ACHN (cell line): ENCODE results near the gene MFAP4.

Experiments used
- DNase-seq: peaks from one replicate; pipeline ENCODE4 v3.0.0-alpha.2; 2015
- in situ Hi-C: cut with HindIII; loops from 2 replicates; pipeline ENCODE4 v1.10.0; 2017; ENCODE audit warnings: low sequenced_read_pairs, low pct_ligation_motif_present, low pct_unique_long_range_greater_than_20kb

MFAP4 gene

GRCh38 chr17:19386974-19387920, at the start of gene MFAP4:
MFAP4 (minus strand) TSS chr17:19387190; CDS start chr17:19387155, 35 bp downstream.
- in situ Hi-C loops, result no loop called here

GRCh38 chr17:19433727-19434340, 46.8 kb upstream of the MFAP4 start:
- in situ Hi-C loops, result no loop called here
- no peak for DNase-seq

More at GRCh38 chr17:19386974-19387920, at the start of gene MFAP4:
- DNase-seq, result no peak

GRCh38 chr17:19433255-19433654, 46.3 kb upstream of the MFAP4 start:
- DNase-seq, result no peak
- in situ Hi-C loops, result no loop called here

GRCh38 chr17:19431691-19432090, 44.7 kb upstream of the MFAP4 start:
- in situ Hi-C loops, result no loop called here
- DNase-seq, result no peak

DNA sequence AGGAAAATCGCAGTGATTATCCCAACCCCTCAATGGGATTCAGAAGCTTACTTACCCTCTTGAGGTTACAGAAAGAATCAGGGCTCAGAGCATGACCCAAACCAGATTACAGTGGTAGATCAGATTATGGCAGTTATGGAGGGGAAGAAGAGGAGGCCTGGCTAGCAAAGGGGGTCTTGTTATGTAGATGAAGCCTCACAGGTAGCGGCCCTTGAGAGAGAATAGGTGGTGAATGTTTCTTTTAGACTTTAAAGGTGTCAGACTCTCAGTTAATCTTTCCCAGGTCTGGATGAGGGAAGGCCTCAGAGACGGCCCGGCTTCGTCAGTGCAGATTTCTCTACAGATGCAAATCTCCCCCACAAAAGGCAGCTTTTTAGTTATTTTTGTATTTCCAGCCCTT, 39.6 kb upstream of the MFAP4 start:
- in situ Hi-C loops, result no loop called here
- DNase-seq, result no peak

- DNase-seq, result no peak
- in situ Hi-C loops, result no loop called here
Measured at GRCh38 chr17:19424934-19425868, 38.2 kb upstream of the MFAP4 start.

DNA sequence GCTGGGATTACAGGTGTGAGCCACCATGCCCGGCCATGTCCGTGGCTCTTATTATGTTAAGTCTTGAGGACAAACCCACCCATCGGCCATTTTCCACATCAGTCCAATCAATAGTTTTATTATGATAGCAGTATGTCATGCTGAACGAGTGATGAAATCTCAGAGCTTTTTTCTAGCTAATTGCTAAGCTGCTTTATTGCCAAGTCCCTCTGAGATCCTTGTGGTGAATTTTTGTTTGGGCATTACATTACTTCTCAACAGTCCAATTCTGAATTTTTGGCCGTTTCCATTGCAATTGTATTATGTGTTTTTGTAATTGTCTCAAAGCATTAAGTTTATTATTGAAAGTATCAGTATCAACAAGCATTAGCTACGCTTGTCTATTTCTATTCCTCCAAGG, 34.9 kb upstream of the MFAP4 start:
- DNase-seq, result no peak
- in situ Hi-C loops, result no loop called here

- DNase-seq, result no peak
- in situ Hi-C loops, result no loop called here
Measured at GRCh38 chr17:19421219-19421618, 34.2 kb upstream of the MFAP4 start.

DNA sequence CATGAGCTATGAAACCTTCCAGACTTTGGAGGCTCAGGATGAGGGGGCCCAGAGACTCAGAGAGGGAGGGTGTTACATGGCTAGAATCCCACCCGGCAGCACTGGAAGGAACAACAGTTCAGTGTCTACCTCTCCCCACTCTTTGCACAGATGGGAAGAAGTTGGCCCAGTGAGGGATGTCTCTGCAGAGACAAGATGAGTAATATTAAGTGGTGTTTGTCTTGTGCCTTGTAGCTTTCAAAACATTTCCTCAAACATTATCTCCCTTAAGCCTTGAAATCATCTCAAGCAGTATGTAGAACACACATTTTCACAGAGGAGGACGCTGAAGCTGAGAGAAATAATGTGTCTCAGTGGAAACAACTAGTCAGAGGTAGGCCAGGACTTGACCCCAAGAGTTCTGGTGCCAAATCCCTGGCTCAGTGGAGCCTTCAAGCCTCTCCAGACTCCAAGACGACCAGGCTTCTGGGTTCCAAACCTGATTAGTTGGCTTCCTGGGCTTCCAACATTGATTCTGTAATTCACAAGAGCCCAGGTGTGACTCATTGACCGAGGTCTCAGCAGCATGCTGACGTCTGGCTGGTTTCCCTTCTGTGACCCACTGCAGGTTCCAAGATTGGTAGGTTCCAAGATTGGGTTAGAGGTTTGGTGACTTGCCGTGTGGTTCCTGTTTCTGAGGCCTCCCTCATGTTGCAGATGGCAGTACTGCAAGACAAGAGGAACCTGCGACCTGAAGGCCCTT, 31.4 kb upstream of the MFAP4 start:
- no peak for DNase-seq
- in situ Hi-C loops, result no loop called here

DNA sequence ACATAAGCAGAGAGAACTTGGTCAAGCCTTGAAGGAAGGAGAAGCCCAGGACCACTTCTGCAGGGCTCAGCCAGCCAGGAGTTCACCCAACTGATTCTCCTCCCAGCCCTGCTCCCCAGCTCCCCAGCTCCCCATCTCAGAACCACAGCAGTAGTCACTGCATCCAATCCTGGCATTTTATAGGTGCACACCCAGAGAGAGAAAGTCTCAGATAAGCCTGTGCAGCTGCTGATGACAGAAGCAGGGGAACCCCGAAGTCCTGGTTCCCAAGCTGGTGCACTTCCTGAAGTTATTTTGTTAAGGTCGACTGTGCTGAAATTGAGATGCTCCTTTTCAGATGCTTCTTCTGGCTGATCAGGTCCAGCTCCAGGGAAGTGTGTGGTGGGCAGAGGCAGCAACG, 30.6 kb upstream of the MFAP4 start:
- in situ Hi-C loops, result no loop called here
- no peak for DNase-seq

DNA sequence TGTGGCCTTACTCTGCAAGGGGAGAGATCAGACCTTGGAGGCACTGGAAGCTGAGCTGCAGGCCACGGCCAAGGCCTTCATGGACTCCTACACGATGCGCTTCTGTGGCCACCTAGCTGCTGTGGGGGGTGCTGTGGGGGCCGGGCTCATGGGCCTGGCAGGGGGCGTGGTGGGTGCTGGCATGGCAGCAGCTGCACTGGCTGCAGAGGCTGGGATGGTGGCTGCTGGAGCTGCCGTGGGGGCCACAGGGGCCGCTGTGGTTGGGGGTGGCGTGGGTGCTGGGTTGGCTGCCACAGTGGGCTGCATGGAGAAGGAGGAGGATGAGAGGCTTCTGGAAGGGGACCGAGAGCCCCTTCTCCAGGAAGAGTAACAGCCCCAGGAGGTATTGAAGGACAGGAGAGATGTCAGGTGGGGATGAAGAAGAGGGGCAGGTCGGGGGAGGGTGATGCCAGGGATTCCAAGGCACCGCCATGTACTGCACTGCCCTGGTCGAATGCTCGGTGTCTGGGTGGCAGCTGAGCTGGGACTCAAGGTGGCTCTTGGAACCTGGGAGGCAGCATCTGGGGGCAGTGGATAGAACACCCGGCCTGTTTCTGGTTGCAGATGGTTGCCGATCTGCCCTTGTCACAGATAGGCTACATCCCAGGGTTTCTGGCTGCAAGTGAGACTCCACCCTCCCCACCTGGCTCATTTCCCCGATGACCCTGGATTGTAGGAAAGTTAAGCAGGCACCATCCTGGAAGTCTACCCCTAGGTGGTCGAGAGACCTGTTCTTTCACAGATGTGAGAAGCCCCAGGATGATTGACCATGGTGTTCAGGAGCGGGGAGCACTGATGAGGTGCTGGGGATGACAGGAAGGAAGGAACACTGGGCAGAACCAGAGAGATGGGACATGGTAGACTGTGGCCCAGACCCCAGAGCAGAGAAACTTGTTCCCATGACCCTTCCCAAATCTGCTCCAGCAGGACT, 29.1 kb upstream of the MFAP4 start:
- no peak for DNase-seq
- in situ Hi-C loops, result no loop called here

GRCh38 chr17:19415311-19415710, 28.3 kb upstream of the MFAP4 start:
- in situ Hi-C loops, result no loop called here
- DNase-seq, result no peak

DNA sequence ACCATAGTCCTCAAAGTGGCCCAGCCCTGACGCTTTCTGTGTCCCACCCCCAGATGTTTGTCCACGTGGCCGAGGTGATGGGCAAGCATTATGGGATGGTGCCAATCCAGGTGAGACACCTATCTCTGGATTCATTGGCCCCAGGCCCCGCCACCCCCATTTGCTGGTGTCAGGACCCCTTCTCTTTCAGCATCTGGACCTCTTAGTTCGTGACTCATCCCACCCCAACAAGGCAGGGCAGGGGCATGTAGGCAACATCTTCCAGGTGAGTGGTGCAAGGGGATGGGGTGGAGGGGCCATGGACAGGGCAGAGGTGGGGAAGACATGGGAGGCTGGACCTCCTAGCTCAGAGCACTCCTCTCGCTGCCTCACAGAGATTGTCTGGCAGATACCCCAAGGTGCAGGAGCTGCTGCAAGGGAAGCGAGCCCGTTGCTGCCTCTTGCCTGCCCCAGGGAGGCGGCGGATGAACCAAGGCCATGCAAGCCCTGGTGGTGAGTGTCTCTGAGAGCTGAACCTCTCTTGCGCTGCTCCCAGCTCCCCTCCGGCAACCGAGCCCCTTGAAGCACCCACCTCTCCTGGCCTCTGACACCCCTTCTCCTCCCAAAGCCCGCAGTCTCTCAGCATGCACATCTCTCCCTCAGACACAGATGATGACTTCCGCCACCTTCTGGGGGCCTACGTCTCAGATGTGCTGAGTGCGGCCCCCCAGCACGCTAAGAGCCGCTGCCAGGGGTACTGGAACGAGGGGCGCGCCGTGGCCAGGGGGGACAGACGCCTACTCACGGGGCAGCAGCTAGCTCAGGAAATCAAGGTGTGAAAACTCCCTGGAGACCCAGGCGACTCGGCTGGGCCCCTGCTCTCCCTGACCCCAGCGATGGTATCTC, 27.6 kb upstream of the MFAP4 start:
- no peak for DNase-seq
- in situ Hi-C loops, result no loop called here

DNA sequence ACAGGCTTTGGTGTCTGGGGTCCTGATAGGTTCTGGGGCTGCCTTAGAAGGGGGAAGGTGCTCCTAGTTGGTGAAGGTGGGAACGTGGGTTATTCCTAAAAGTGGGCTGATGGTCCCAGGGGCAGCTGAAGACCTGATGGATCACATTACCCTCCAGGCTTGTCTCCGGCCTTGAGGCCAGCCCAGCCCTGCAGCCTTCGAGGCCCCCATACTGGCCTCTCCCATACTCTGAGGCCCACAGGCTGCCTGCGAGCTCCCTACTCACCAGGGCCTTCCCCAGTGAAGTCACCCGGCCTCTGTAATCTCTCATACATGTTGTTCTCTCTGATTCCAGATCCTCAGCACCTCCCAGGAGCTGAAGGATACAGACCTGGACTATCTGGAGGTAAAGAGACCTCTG, 26.8 kb upstream of the MFAP4 start:
- in situ Hi-C loops, result no loop called here
- DNase-seq, result no peak

GRCh38 chr17:19412984-19413383, 26.0 kb upstream of the MFAP4 start:
- in situ Hi-C loops, result no loop called here
- DNase-seq, result no peak

- in situ Hi-C loops, result no loop called here
- no peak for DNase-seq
Measured at GRCh38 chr17:19412510-19412909, 25.5 kb upstream of the MFAP4 start.
